ENCODE measurements around the gene NAV1.

NAV1 gene

DNA sequence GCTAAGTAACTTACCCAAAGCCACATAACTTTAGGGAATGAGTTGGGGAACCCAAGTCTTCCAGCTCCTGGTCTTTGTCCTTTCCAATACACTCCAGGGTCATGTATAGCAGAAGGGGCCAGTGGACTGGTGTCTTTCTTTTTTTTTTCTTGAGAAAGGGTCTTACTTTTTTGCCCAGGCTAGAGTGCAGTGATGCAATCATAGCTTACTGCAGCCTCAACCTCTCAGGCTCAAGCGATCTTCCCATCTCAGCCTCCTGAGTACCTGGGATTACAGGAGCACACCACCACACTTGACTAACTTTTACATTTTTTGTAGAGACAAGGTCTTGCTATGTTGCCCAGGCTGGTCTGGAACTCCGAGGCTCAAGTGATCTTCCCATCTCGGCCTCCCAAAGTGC is 12.2 kb downstream of the NAV1 start:
- no peak for DNase-seq (ENCODE audit: low spot score)

DNA sequence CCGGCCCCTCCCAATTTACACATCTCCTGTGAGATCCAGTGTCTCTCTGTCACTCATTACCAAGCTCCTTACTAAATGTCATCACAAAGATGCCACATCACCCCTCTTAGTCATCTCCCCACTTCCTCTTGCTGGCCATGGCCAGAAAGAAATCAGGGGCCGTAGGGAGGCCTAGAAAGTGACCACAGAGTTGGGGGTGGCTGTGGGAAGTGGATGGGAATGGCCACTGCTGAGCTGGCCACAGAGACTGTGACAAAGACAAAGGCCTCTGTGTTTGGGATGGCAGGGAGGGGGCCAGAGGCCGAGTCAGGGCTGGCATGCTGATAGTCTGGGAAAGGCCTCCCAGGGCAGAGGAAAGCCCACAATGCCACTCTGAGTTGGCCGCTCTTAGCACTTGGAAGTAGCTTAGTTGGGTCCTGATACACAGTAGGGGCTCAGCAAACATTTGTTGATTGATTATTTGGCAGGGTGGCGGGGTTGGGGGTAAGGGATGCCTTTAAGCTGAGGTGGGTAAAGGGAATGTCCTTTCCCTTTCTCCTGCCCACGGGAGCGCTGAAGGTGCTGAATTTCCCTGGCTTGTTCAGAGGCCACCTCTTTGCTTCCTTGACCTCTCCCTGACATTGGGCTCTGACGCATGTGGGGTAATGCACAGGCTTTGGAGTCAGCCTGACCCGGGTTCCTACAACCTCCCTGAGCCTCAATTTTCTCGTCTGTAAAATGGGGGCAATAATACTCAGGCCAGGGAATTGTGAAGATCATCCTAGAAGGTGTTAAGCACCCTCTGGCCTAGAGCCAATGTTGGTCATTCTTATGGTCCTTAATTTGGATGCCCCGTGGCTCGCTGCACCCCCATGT is 13.2 kb downstream of the NAV1 start:
- DNase-seq (ENCODE audit: low spot score): no peak

DNA sequence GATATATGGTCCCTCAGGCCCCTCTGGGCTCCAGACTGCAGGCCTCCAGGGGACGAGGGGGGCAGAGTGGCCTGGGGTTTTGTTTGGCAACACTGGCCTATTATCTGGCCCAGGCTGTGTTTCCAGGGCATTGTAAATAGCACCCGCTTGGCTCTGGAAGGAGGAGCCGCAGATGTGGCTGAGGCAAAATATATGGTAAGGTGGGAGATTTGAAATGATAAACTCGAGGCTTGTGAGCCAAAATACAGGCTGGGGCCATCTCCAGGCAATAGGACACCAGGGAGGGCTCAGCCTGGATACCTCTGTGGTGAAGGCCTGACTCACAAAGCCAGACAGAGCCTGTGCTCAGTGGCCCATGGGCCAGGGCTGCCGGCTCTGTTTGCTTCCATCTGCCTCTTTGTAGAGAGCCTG is 14.0 kb downstream of the NAV1 start:
- no peak for DNase-seq (ENCODE audit: low spot score)

DNA sequence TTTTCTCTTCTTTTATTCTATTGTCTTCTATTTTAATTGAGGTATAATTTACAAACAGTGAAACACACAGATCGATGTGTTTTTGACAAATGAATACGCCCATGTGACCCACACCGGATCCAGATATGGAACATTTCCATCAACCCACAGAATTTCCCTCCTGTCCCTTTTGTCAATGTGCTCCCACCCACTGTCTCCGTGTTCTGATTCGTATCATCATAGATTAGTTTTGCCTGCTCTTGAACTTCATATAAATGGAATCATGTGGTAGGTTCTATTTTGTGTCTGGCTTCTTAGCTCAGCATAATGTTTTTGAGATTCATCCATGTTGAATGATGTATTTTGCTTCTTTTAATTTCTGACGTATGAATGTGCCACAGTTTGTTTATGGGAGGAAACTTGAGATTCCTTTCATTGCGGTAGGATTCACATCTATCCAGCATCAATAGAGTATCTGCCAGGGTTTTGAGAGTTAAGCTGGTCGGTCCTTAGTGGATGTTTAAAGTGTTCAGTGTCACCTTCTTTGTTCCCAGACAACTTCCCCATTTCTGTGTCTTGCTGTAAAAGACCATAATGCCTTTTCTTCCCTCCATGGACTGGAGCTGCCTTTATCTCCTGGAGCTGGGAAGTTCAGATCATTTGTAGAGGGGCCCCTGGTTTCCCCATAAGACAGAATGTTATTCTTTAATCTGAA is 14.7 kb downstream of the NAV1 start:
- no peak for DNase-seq (ENCODE audit: low spot score)

DNA sequence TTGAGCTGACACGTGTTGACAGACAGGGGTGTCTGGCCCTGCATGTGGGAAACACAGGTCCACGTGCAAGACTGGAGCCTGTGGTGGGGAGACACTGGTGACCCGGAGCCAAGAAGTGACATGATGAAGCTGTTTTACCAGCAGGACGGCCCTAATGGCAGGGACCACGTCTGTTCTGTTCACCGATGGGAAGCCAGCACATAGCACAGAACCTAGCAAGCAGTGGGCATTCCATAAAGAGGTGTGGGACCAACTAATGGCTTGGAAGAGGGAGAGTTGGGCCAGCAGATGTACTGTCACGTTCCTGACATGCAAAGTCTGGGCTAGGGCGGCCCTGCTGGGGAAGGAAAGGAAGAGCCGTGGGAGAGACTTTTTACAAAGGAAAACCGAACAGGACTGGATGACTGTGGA is 15.3 kb downstream of the NAV1 start:
- no peak for DNase-seq (ENCODE audit: low spot score)

DNA sequence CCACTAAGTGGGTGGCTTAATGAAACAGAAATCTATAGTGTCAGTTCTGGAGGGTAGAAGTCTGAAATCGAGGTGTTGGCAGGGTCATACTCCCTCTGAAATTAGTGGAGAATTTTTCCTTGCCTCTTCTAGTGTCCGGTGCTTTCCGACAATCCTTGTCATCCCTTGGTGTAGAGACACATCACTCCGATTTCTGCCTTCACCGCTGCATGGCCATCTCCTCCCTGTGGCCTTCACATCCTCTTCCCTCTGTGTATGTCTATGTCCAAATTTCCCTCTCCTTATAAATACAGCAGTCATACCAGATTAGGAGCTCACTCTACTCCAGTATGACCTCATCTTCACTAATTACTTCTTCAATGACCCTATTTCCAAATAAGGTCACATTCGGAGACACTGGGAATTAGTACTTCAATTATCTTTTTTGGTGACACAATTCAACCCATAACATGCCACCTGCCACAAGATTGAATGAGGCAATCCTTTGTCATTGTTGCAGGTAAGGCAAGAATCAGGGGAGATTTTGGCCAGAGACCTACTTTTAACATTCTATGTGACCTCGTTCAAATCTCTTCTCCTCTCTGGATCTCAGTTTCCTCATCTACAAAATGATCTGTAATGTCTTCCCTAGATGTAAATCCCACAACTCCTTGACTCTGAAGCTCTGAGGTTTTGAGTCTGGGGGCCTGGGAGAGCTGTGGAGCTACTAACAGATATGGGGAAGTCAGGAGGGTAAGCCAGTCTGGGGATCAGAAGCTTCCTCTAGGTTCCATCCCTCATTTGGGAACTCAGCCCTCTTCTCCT is 16.1 kb downstream of the NAV1 start:
- no peak for DNase-seq (ENCODE audit: low spot score)

DNA sequence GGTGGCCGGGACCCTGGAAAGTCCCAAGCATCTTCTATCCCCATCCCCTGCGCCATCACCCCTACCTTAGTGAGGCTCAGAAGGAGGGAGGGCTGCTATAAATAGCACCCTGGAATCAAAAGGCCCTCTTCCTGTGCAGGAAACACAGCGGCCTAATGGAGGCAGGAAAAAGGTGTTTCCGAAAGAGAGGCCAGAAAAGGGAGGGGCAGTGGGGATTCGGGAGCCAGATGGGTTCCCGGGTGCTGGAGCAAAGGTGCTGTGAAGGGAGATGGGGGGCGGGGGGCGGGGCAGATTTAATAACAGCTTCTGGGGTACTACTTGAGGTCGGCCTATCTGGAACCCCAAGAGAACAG is 16.6 kb downstream of the NAV1 start:
- no peak for DNase-seq (ENCODE audit: low spot score)

DNA sequence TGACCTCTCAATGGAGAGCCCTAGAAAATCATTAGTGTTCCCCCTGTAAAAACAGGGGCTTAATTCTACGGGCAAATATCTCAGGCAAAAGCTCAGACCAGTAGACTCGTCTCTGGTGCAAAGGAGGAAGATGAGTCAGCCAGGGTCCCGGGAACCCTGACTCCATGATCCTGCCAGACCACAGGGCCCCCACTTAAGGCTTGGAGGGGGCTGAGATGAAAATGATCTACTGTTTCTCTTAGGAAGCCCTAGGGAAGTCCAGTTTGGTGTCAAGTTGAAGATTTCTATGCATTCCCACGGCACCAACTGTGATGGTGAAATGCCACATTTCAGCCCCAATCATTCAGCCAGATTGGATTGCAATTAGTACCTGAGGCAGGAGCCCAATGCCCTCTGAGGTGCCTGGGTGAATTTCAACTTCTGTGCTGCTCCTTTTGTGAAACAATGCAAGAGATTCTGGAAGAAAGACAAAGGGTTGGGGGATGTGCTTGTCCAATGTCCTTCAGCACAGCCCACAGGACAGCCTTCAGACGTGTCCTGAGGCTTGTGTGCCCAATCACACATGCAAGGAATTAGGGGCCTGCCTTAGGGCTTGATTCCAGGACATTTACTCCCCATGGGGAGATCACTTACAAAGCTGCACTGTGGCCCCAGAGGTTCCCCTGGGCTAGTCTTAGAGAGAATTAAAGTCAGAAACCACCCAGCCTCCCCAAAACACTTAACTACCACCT is 18.1 kb downstream of the NAV1 start:
- DNase-seq (ENCODE audit: low spot score): no peak

DNA sequence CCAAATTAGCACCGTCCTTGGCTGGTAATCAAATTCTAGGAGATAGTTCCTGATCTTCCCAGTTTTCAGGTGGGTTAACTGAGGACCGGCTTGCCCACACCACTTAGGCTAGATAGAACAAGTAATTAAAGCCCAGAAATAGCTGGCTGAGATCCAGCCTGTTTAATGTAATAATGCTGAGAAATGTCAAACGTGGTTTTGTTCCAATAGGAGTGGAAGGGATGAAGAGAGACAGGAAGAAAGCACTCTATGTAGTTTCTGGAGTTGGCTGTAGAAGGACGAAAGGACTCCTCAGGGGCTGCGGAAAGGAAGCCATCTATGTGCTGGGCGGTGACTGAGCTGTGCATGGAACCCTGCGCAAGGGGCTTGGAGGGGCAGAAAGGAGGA is 18.6 kb downstream of the NAV1 start:
- DNase-seq (ENCODE audit: low spot score): no peak

DNA sequence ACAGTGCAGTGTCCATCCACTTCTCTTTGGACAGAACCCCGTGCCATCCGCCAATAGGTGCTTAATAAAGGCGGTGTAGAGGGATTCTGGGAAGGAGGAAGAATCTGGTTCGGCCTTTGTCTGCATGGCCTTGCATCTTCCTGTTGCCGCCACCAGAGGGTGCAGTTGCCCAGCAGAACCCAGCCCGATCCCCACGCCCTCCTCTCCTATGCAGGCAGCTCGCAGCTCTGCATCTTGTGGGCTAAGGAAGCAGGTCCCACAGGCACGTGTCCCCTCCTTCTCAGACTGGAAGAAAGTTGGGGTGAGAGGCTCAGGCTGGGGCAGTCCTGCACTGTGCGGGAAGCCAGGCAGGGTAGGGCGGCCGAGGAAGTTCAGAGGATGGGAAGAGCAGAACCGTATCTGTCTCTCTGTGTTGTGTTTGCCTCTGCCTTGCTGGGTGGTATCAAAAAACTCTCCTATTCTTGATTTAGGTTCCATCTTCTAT is 20.8 kb downstream of the NAV1 start:
- DNase-seq (ENCODE audit: low spot score): peak; percentile 63

DNA sequence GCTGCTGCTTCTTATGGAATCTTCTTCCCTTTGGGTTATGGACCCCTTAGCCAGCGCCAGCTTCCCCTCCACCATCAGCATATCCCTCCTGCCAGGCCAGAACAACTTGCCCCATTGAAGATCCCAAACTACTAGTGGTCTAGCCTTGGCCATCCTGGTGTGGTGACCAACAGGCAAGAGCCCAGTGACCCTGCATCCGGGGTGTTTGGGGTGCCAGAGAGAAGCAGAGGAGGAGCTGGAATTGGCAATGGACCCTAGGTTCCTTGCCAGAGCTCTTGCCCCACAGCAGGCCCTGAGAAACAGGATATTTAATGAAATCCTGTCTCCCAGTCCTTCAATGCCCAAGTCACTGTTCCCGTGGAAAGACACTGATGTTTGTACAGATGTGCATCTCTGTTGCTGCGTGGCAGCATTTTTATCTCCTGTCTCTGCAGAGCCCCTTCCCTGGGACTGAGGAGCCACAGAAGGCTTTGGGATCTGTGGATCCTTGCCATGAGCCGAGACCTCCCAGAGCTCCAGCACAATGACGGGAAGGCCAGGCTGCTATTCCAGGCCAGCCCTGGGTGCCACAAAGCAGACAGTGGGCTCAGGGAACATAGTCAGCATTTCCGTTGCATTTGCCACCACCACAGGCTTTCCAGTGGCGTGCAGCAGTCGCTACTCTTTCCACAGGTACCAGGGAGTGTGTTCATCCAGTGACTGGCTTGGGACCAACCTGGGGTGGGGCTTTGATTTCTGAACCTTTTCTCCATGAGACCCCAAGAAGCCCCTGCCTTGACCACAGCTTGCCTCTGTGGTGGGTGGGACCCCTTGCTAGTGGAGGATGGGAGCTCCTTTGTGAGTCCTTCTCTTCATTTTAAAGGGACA is 21.6 kb downstream of the NAV1 start:
- no peak for DNase-seq (ENCODE audit: low spot score)

DNA sequence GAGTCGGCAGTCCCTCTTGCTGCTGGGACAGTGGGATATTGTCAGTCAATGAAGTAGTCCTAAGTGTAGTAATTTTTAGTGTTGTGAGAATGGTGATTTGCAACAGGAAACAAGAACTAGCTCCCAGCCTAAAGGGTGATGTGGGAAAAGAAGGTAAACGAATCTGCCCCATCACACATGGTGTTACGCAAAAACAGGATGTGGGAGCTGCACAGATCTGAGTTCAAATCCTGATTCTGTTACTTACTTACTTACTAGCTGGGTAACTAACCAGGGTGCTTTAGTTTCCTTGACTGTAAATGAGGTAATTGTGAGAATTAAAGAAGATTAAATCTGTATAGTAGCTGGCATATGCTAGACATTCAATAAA is 22.3 kb downstream of the NAV1 start:
- no peak for DNase-seq (ENCODE audit: low spot score)

DNA sequence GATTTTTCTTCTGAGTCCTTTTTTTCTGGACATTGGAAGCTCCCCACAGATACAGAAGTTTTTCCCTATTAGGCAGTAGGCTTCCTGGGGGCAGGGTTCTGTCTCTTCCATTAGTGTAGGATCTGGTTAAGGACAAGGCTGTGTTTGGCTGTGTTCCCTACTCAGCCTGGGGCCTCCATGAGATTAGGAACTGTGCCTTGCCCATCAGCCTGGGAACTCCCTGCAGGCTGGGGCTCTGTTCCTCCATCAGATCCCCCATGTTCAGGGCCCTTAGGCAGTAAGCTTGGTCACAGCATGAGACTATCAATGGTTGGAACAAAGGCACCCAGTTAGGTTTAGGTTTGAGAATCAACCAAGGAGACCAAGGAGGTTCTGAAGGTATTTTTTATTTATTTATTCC is 22.7 kb downstream of the NAV1 start:
- DNase-seq (ENCODE audit: low spot score): no peak

DNA sequence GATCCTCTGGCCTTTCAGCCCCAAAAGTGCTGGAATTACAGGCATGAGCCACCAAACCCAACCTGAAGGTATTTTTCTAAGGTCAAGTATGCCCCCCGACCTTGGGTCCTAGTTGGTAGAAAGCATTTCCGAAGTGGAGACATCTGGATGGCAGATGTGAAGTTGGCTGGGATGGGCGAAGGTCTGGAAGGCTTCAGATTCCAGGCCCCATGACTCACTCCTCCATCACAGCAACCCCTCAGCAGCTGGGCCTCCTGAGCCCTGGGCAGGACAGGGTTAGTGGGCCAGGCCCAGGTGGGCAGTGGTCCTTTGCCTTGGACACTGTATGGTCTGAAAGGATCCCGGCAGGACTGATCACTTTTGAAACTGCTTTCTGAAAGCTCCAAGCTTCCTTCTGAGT is 23.3 kb downstream of the NAV1 start:
- DNase-seq (ENCODE audit: low spot score): no peak

DNA sequence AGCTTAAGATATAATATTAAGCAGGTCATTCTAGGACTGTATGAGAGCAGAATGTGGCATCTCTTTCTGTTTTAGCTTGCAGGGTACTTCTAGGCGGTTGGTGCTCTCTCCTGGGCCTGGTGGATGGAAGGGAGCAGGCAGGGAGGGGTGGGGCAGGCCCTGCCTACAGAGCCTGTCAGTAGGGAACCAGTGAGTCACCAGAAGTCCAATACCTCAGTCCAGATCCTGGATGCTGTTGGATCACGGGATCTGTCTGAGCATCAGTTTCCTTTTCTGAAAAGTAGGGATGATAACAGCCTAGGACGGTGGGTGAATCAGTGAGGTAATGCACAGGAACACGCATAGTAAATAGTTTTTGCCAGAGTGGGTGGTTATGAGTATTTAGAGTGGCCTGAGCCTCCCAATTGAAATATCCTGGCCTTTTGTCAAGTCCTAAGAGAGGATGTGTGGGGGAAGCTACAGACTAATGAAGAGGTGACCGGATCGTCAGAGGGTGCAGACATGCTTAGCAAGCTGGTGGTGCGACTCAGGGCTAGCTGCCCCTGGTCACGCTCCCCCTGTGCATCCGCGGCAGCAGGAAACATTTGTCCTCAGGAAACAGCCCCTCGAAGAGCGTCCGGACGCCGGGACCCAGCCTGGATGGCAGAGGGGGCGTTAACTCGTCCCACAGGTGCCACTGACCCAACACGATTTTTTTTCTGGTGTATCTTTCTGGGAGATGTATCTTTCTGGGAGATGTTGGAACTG is 23.9 kb downstream of the NAV1 start:
- DNase-seq (ENCODE audit: low spot score): no peak

DNA sequence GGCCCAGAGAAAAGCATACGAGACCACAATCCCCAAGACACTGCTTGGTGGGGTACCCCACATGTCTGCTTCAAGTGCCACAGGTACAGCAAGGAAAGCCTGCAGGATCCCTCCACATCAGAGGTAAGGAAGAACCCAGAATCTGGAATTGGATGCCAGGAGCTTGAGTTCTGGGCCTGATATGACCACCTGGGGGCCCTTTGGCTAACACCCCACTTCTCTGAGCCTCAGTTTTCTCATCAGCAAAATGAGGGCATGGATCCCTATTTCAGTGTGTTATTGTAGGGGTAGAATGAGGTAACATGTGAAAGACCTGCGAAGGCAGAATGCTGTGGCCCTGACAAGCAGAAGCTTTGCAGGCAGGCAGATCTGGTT is 24.5 kb downstream of the NAV1 start:
- no peak for DNase-seq (ENCODE audit: low spot score)

DNA sequence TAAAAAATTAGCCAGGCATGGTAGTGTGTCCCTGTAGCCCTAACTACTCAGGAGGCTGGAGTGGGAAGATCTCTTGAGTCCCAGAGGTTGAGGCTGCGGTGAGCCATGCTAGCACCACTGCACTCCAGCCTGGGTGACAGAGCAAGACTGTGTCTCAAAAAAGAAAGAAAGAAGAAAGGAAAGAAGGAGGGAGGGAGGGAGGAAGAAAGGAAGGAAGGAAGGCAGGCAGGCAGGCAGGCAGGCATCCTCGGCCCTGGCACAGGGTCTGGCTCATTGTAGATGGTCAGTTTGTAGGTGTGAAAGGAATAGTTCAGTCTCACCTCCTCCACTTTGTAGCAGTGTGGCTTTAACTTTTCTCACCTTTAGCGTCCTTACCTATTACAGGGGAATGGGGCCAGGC is 25.0 kb downstream of the NAV1 start:
- DNase-seq (ENCODE audit: low spot score): no peak

DNA sequence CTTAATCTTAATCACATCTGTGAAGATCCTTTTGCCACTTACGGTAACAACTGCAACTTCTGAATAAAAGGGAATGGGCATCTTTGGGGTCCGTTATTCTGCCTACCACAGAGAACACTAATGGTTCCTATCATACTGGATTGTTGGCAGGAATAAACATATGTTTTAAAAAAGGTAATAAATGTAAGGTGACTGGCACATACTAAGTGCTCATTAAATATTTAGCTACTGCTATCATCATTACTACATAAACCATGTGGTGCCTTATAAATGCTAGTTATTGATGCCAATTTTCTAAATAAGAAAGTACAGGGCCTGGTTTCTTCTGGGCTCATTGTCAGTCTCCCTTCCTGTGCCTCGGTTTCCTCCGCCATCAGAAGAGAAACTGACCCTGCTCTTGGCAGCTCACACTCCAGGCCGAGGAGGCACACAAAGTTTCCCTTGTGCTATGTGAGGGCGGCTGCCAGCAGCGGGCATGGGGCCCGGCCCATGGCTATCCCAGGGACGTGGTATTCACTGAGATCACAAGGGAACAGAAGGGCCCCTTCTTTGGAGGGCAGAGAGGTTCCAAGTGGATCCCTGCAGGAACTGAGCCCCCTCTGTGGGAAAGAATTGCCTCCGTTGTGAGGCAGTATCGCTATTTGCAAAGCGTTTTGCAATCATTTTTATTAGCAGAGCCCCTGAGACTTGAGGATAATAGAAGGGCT is 26.2 kb downstream of the NAV1 start:
- DNase-seq (ENCODE audit: low spot score): no peak

DNA sequence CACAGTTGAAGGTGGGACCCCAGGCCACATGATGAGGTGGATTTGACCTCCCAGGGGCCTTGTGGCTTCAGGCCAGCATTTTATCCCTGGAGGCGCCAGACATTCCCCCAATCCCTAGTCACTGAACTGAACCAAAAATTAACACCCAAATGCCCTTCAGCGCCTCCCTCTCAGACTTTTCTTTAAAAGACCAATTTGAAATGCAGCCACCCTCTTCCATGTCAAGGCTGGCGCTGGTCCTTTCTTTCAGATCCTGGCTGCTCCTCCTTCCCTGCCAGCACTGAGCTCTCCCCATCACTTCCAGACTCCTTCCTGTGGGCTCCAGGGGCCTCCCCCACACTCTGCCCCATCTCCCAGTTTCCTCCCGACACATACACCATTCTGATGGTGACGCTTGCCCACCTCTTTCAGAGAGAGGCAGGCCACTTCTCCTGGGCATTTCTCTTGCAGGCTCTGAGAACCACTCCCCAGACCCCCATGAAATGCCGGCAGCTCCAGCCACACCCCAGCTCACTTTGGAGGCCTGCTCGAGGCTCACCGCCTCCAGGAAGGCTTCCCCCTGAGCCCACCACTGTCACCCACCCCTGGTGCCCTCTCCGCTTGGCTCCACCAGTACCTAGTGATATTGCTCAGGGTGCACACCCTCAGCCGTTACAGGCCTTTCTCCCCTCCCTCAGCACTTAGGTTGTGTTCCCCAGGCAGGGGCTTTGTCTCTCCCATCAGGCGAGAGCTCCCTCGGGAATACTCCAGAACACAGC is 27.0 kb downstream of the NAV1 start:
- DNase-seq (ENCODE audit: low spot score): no peak

All from CD4-positive, alpha-beta T cell treated with Interleukin-6 at 100 ng/mL for 8 hours (primary cell).